ENCODE data around the gene UBE2F.
"Not testable (repeated sequence)": the region's sequence is repeated elsewhere in the genome, so short reads cannot be mapped to it uniquely, and the experiment has no call there.

UBE2F gene

DNA sequence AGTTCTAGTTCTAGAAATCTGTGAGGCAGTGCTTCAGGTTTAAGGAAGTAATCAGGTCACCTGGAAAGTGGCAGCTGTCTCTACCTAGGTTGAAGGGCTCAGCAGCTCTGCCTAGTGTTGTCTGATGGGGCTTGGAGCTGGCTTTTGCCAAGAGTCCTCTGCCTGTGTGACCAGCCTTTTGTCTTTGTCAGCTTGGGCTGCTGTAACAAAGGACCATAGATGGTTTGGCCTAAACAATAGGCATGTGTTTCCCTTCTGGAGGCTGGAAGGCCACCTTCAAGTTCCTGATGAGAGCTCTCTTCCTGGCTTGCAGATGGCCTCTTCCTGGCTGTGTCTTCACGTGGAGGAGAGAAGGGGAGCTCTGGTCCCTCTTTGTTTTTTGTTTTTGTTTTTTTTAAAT, 13.3 kb downstream of the UBE2F start:
- no peak overlapping the region for H3K27ac ChIP-seq (ENCODE audit: low read length)
- H4K20me1 ChIP-seq (ENCODE audit: insufficient read depth, low read length): no peaks in the 10 kb centered on the region
- H3K9me3 ChIP-seq (ENCODE audit: insufficient read depth, low read length): no peaks in the 10 kb centered on the region
- no peak overlapping the region for H2AFZ ChIP-seq (ENCODE audit: low read depth, low read length)
- H3K27me3 ChIP-seq (ENCODE audit: low read depth, low read length): no peaks in the 10 kb centered on the region
- H3K4me3 ChIP-seq (ENCODE audit: low read length): no peak overlapping the region
- no peaks in the 10 kb centered on the region for H3K4me1 ChIP-seq (ENCODE audit: low read length)
- H3K9ac ChIP-seq (ENCODE audit: low read length): no peak overlapping the region
- H3K36me3 ChIP-seq (replicated peaks; ENCODE audit: low read depth, low read length): no peaks in the 10 kb centered on the region
- no peak for TF ChIP-seq EZH2phosphoT487 (IDR thresholded peaks at IDR 0.05; ENCODE audit: low read depth)
- TF ChIP-seq, protein P1, sequence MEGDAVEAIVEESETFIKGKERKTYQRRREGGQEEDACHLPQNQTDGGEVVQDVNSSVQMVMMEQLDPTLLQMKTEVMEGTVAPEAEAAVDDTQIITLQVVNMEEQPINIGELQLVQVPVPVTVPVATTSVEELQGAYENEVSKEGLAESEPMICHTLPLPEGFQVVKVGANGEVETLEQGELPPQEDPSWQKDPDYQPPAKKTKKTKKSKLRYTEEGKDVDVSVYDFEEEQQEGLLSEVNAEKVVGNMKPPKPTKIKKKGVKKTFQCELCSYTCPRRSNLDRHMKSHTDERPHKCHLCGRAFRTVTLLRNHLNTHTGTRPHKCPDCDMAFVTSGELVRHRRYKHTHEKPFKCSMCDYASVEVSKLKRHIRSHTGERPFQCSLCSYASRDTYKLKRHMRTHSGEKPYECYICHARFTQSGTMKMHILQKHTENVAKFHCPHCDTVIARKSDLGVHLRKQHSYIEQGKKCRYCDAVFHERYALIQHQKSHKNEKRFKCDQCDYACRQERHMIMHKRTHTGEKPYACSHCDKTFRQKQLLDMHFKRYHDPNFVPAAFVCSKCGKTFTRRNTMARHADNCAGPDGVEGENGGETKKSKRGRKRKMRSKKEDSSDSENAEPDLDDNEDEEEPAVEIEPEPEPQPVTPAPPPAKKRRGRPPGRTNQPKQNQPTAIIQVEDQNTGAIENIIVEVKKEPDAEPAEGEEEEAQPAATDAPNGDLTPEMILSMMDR (IDR thresholded peaks at IDR 0.05; ENCODE audit: low read depth, low read length): no peak
- H3K79me2 ChIP-seq (ENCODE audit: low read length): no peaks in the 10 kb centered on the region; the same call in 1 of the 2 replicates
- H3K4me2 ChIP-seq (ENCODE audit: low read length): no peak overlapping the region

DNA sequence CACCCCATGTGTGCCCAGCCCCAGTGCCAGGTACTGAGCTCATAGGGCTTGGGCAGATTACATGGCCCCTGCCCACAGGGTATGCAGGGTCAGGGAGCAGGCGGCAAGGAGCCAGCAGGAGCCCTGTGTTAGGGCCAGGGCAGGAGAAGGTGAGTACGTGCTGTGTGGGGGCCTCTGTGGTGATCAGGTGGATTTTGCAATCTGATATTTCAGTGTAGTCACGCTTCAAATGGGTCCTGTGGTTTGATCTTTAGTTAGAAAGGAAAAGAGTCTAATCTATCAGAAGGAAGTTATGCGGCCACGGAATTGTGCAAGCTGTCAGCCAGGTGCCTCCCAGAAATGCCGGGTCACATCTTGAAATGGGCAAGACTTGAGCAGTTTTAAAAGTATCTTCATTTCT, 13.9 kb downstream of the UBE2F start:
- Histone ChIP-seq H3K4me2 (ENCODE audit: low read length) (no peak overlapping the region), H3K79me2 (ENCODE audit: low read length) (peaks cover 4% of the 10 kb centered on the region; the same call in 1 of the 2 replicates)

DNA sequence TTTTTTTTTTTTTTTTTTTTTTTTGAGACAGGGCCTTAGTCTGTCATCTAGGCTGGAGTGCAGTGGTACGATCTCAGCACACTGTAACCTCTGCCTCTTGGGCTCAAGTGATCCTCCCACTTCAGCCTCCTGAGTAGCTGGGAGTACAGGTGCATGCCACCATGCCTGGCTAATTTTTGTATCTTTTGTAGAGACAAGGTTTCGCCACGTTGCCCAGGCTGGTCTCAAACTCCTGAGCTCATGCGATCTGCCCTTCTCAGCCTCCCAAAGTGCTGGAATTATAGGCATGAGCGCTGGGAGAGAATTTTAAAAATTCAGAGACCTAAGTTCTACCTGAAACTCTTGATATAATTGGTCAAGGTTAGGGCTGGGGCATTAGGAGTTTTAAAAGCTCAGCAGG, 14.8 kb downstream of the UBE2F start:
- not testable (repeated sequence) for H4K20me1 ChIP-seq (ENCODE audit: insufficient read depth, low read length); H2AFZ ChIP-seq (ENCODE audit: low read depth, low read length); H3K36me3 ChIP-seq (replicated peaks; ENCODE audit: low read depth, low read length); H3K27ac ChIP-seq (ENCODE audit: low read length); H3K4me1 ChIP-seq (ENCODE audit: low read length); H3K4me3 ChIP-seq (ENCODE audit: low read length); H3K9me3 ChIP-seq (ENCODE audit: insufficient read depth, low read length); H3K4me2 ChIP-seq (ENCODE audit: low read length); H3K79me2 ChIP-seq (ENCODE audit: low read length); H3K27me3 ChIP-seq (ENCODE audit: low read depth, low read length); H3K9ac ChIP-seq (ENCODE audit: low read length)

More for the DNA sequence above, 13.9 kb downstream of the UBE2F start:
- Histone ChIP-seq H3K27ac (ENCODE audit: low read length) (no peak overlapping the region), H3K9me3 (ENCODE audit: insufficient read depth, low read length) (no peaks in the 10 kb centered on the region), H3K9ac (ENCODE audit: low read length) (no peak overlapping the region), H2AFZ (ENCODE audit: low read depth, low read length) (no peak overlapping the region), H3K4me1 (ENCODE audit: low read length) (no peaks in the 10 kb centered on the region), H3K36me3 (replicated peaks; ENCODE audit: low read depth, low read length) (no peaks in the 10 kb centered on the region), H3K4me3 (ENCODE audit: low read length) (no peak overlapping the region), H4K20me1 (ENCODE audit: insufficient read depth, low read length) (no peaks in the 10 kb centered on the region), H3K27me3 (ENCODE audit: low read depth, low read length) (no peaks in the 10 kb centered on the region)
- TF ChIP-seq EZH2phosphoT487 (IDR thresholded peaks at IDR 0.05; ENCODE audit: low read depth): no peak
- TF ChIP-seq, protein P1 (IDR thresholded peaks at IDR 0.05; ENCODE audit: low read depth, low read length): no peak

DNA sequence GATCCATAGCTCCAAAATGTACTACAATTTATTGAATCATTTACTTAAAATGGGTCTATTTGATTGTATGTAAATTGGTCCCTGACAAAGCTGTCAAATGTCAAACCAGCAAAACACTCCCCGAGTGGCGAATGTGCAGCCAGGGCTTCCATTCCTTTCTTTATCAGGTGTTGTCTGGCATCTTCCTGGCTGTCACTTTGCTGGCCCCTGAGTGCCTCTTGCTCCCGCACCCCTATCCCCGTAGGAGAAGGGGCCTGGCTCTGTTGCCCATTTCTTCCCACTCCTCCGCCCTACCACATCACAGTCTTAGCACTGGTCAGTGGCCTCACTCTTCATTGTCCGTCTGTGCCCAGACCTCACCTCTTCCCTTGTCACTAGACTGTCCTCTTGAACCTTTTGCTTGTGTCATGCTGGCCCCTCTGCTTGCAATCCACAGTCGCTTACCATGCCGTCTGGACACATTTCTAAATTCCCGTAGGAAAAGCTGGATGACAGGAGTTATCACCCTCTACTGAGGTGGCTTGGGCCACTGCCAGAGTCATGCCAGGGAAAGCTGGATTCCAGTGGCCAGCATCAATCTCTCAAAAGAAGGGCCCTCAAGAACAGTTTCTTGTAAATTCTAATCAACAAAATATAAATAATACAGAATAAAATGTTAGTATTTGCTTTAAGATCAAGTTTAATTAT, 15.4 kb downstream of the UBE2F start:
- peaks cover 4% of the 10 kb centered on the region for H3K79me2 ChIP-seq (ENCODE audit: low read length)
- H3K4me2 ChIP-seq (ENCODE audit: low read length): no peak overlapping the region
- H3K9me3 ChIP-seq (ENCODE audit: insufficient read depth, low read length): no peaks in the 10 kb centered on the region
- no peak overlapping the region for H3K27ac ChIP-seq (ENCODE audit: low read length)
- no peak overlapping the region for H3K9ac ChIP-seq (ENCODE audit: low read length)
- no peaks in the 10 kb centered on the region for H4K20me1 ChIP-seq (ENCODE audit: insufficient read depth, low read length)
- no peak overlapping the region for H2AFZ ChIP-seq (ENCODE audit: low read depth, low read length)
- H3K4me3 ChIP-seq (ENCODE audit: low read length): no peak overlapping the region
- no peaks in the 10 kb centered on the region for H3K27me3 ChIP-seq (ENCODE audit: low read depth, low read length)
- TF ChIP-seq, protein P1 (IDR thresholded peaks at IDR 0.05; ENCODE audit: low read depth, low read length): no peak
- no peak for TF ChIP-seq EZH2phosphoT487 (IDR thresholded peaks at IDR 0.05; ENCODE audit: low read depth)
- no peaks in the 10 kb centered on the region for H3K36me3 ChIP-seq (replicated peaks; ENCODE audit: low read depth, low read length)
- H3K4me1 ChIP-seq (ENCODE audit: low read length): no peaks in the 10 kb centered on the region
